GM21360 (cell line): Measurements from ENCODE around the gene SLC35D1.
"Not testable (repeated sequence)": the region's sequence is repeated elsewhere in the genome, so short reads cannot be mapped to it uniquely, and the experiment has no call there.

Experiments used
- ATAC-seq: cut with Tn5 transposase; IDR thresholded peaks from one replicate; pipeline ENCODE4 v1.9.1; 2021; ENCODE audit warnings: mild to moderate bottlenecking, moderate library complexity; ENCODE audit not compliant: unreplicated experiment

Gene SLC35D1

DNA sequence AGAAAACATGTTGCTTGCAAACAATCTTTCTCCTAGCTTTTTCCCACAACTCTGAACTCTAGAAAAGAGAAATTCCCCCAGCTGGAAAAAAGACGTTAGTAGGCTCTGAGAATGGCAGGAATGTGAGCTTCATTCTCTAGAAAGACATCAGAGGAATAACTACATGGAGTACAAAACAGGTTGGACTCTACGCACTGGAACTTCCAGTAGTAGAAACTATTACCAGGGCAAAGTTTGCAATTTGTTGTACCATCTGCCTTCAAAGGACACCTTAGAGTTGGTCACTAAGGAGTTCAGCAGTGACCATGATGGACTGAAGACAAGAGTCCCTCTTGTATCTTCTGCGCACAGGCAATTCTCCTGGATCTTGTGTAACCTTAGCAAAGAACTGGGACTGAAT, 60.9 kb downstream of the SLC35D1 start:
- ATAC-seq = no peak

DNA sequence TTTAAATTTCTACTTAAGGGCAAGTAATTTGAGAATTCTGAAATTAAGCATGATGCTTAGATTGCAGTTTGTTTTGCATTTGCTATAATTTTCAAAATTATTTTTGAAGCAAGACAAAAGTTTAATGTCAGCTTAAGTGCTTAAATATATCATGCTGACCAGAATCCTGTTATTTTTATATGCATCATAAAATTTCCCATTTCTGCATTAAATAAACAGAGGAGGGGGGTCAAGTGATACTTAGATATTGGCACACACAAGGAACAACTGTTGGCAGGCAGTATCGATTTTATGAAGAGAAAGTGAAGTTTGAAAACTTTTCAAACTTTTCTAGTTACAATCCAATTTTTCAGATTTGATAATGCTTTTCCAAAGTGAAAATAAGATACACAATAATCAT, 68.1 kb downstream of the SLC35D1 start:
- no peak for ATAC-seq

DNA sequence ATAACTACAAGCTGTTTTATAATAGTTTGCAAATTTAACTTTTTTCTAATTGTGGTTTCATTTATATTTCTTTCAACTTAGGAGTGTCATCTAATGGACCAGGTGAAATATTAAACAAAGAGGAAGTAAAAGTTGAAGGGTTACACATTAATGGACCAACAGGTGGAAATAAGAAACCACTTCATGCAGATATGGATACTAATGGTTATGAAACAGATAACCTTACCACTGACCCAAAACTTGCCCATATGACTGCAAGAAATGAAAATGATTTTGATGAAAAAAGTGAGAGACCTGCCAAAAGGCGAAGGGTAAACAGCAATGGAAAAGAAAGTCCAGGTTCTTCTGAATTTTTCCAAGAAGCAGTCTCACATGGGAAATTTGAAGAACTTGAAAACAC, 69.5 kb downstream of the SLC35D1 start:
- peak; percentile 87 for ATAC-seq

DNA sequence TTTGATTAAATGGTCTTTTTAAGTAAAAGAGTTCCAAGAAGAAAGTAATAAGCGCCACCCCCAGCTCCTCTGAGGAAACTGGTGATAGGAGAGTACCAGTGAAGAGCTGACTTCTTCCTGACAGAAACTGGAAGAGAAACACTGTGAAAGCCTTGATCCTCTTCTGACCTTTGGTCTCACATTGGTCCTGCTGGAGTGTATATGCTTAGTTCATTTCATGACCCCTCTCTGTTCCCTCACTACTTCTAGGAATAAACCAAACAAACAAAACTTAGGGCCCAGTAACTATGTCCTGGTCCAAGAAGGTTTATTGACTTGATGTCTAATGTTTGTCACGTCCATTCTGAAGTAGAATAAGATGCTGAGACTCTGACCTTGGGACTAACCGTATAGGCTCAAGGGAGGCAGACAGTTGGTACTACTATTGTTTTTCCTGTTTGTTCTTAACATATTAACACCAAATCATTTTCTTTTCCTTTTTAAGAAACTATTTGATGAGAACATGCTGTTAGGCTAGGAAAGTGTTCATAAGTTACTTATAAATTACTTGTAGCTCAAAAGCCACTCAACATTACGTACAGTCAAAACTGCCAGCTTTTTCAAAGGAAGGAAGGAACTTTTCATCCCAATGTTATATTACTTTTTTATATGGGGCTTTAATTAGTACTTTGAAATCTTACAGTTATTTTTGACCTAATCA, 71.2 kb downstream of the SLC35D1 start:
- no peak for ATAC-seq

DNA sequence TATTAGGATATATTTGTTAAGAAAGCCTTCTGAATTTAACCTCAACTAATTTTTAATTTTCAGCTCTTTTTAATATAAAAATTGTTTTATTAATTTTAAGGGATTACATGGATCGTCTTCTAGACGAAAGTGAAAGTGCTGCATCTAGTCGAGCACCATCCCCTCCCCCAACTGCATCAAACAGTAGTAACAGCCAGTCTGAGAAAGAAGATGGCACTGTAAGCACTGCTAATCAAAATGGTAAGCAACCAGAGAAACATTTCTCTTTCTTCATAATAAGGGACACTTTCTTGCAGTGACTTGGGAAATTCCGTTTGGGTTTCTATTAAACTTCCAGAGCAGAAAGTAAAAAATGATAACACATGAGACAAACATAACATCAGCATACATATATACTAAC, 72.3 kb downstream of the SLC35D1 start:
- ATAC-seq = no peak

DNA sequence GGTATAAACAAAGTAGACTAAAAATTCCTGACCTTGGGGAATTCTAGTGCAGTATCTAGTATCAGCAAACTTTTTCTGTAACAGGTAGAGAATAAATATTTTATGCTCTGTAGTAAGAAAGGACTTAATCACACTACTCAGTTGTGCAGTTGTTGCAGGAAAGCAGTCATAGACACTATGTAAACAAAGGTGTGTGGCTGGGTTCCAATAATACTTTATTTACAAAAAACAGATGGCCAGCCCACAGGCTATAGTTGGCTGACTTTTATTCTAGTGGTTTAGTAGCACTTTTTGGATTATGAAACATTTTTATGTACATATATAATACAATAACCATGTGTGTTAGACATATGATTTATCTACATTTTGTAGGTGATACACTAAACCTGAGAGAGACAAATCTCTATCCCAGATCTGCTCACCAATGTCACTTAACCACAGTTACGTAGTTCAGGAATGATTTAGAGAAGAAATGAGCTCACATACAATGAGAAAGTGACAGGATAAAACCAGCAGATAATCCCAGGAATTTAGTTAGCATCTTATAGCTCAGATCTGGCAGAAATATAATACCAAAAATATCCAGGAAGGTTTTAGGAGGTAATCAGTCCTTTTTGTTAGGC, 73.1 kb downstream of the SLC35D1 start:
- no peak for ATAC-seq

DNA sequence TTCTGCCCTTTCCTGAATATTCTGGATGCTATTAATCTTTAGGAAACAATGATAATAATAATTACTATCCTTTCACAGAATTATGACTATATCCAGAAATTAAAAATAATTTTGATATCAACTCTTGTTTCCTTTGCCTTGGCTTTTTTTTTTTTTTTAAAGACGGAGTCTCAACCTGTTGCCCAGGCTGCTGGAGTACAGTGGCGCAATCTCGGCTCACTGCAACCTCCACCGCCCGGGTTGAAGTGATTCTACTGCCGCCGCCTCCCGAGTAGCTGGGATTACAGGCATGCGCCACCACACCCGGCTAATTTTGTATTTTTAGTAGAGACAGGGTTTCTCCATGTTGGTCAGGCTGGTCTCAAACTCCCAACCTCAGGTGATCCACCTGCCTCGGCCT, 74.3 kb downstream of the SLC35D1 start:
- not testable (repeated sequence) for ATAC-seq

DNA sequence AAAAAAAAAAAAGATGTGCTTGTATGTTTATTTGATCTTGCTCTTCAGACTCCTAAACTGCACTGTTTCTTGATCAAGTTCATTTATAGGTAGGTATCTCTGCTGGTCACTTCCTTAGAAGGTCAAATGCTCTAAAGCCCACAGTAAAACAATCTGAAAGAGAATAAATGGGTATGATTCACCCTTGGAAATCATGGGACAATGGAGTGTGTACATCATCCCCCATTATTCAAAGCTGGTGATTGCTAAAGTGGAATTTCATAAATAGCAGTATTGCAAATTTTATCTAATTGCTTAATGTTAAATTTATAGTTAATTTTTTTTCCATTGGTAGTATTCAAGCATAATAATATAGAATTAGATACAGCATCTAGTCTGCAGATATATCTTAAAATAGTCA, 75.7 kb downstream of the SLC35D1 start:
- ATAC-seq = no peak

DNA sequence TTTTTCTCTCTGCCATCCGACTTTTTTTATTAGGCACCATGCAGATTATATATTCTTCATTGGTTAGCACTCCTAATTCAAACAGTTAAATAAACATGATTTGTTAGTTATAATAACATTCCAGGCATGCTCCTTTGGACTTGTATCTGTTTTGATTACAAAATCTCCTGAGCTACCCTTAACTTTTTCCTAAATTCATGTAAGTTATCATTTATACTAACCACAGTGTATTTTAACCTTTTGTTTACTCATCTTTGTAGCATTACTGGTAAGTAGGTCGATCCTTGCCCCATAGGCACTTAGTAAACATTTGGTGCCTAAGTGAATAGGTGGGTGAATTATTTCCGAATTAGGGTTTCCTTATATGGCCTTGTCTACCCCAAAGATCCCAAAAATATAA, 85.4 kb downstream of the SLC35D1 start:
- no peak for ATAC-seq

DNA sequence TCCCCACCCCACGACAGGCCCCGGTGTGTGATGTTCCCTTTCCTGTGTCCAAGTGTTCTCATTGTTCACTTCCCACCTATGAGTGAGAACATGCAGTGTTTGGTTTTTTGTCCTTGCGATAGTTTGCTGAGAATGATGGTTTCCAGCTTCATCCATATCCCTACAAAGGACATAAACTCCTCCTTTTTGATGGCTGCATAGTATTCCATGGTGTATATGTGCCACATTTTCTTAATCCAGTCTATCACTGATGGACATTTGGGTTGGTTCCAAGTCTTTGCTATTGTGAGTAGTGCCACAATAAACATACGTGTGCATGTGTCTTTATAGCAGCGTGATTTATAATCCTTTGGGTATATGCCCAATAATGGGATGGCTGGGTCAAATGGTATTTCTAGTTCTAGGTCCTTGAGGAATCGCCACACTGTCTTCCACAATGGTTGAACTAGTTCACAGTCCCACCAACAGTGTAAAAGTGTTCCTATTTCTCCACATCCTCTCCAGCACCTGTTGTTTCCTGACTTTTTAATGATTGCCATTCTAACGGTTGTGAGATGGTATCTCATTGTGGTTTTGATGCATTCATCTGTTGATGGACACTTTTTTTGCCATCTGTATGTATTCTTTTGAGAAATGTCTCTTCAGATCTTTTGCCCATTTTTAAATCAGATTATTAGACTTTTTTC, 87.6 kb downstream of the SLC35D1 start:
- ATAC-seq = not testable (repeated sequence)

DNA sequence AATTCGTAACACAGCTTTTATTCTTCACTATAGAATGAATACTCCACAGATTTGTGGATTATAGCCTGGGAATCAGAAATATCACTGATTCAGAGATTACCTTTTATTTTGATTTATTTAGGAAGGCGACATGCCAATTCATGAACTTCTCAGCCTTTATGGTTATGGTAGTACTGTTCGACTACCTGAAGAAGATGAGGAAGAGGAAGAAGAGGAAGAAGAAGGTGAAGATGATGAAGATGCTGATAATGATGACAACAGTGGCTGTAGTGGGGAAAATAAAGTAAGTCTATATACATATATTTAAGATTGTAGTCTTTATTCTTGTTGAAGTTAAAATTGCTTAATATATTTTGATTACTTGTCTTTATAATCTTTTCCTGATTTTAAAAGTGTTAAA, 96.0 kb downstream of the SLC35D1 start:
- no peak for ATAC-seq

DNA sequence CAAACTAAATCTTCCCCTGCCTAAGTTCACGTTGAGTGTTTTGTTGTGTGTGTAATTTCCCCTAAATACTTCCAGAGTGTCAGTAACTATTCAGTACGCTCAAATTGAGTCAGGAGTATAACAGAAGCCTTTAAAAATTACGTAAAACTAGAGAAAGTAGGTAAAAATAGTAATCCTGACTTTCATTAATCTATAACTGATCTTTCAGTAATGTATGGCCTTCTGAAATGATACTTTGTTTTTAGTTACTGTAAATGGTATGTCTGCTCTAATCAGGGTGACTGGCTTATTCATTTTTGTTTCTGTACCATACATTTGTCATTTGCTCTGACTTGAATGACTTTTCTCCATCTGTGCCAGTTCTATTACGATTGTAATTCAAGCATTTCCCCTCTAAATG, 99.7 kb downstream of the SLC35D1 start:
- no peak for ATAC-seq

DNA sequence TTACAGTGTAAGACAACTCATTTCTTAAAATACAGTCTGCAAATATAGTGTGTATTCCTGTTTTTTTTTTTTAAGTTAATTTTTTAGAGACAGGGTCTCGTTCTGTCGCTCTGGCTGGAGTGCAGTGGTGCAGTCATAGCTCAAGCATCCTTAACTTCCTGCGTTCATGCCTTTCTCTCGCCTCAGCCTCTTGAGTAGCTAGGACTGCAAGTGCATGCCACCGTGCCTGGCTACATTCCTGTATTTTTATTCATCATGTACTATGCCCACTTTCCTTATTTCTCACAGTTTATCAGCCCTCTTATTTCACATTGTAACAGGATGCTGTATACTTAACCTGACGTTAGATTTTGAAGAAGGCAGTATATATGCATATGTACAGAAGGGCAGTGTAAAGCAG, 102.4 kb downstream of the SLC35D1 start:
- ATAC-seq = no peak
